H9 (cell line): Measurements from ENCODE around the gene DLEC1. TPM values are rescaled to one million over a fixed set of nuclear protein-coding genes. Genes with fewer than 3 reads are reported as not detected.

Source experiments
- DNase-seq: peaks from one replicate; pipeline ENCODE4 v3.0.0-alpha.2; 2017
- H2AFZ ChIP-seq: one replicate; pipeline ENCODE4 v1.6.1; 2013; ENCODE audit warnings: mild to moderate bottlenecking, low read length, control low read depth, moderate library complexity
- H2AK5ac ChIP-seq: 2 replicates; pipeline ENCODE4 v1.6.1; 2013; ENCODE audit warnings: low read length, control low read depth, mixed read lengths; ENCODE audit not compliant: insufficient read length
- H2BK120ac ChIP-seq: one replicate; pipeline ENCODE4 v1.6.1; 2013; ENCODE audit warnings: low read depth, mild to moderate bottlenecking, low read length, control low read depth, inconsistent platforms; ENCODE audit not compliant: poor library complexity, severe bottlenecking
- H2BK12ac ChIP-seq: 2 replicates; pipeline ENCODE4 v1.6.1; 2013; ENCODE audit warnings: low read length, control low read depth, mixed read lengths, low read depth; ENCODE audit not compliant: insufficient read length
- H2BK15ac ChIP-seq: 2 replicates; pipeline ENCODE4 v1.6.1; 2013; ENCODE audit warnings: low read depth, low read length, control low read depth
- H2BK20ac ChIP-seq: one replicate; pipeline ENCODE4 v1.6.1; 2013; ENCODE audit warnings: low read depth, mild to moderate bottlenecking, low read length, control low read depth, inconsistent platforms; ENCODE audit not compliant: poor library complexity, severe bottlenecking
- H2BK5ac ChIP-seq: 2 replicates; pipeline ENCODE4 v1.6.1; 2013; ENCODE audit warnings: low read length, control low read depth, mixed read lengths; ENCODE audit not compliant: insufficient read length
- H3K14ac ChIP-seq: 2 replicates; pipeline ENCODE4 v1.6.1; 2013; ENCODE audit warnings: low read length, control low read depth; ENCODE audit not compliant: insufficient read depth
- H3K18ac ChIP-seq: 2 replicates; pipeline ENCODE4 v1.6.1; 2013; ENCODE audit warnings: low read depth, mild to moderate bottlenecking, mixed read lengths, low read length, control low read depth; ENCODE audit not compliant: insufficient read length
- H3K23ac ChIP-seq: 2 replicates; pipeline ENCODE4 v1.6.1; 2013; ENCODE audit warnings: low read length, control low read depth, mixed read lengths, low read depth; ENCODE audit not compliant: insufficient read length
- H3K23me2 ChIP-seq: 2 replicates; pipeline ENCODE4 v1.6.1; 2013; ENCODE audit warnings: low read depth, mild to moderate bottlenecking, mixed read lengths, low read length, control low read depth; ENCODE audit not compliant: insufficient read length, poor library complexity, severe bottlenecking
- H3K27ac ChIP-seq: 2 replicates; pipeline ENCODE4 v1.5.1; 2013; ENCODE audit warnings: low read length, control low read depth, mixed read lengths, low read depth; ENCODE audit not compliant: insufficient read length
- H3K27me3 ChIP-seq: 2 replicates; pipeline ENCODE4 v1.6.1; 2013; ENCODE audit warnings: low read length, control low read depth, inconsistent platforms; ENCODE audit not compliant: insufficient read depth
- H3K4ac ChIP-seq: 2 replicates; pipeline ENCODE4 v1.6.1; 2013; ENCODE audit warnings: low read depth, mild to moderate bottlenecking, control low read depth, inconsistent platforms, low read length, moderate library complexity
- H3K4me1 ChIP-seq: 2 replicates; pipeline ENCODE4 v1.6.1; 2013; ENCODE audit warnings: low read length, control low read depth, inconsistent platforms; ENCODE audit not compliant: insufficient read depth
- H3K4me2 ChIP-seq: 2 replicates; pipeline ENCODE4 v1.6.1; 2013; ENCODE audit warnings: low read length, control low read depth, mixed read lengths; ENCODE audit not compliant: insufficient read length, insufficient read depth
- H3K56ac ChIP-seq: 2 replicates; pipeline ENCODE4 v1.6.1; 2013; ENCODE audit warnings: low read depth, mild to moderate bottlenecking, mixed read lengths, low read length, control low read depth; ENCODE audit not compliant: insufficient read length
- H3K79me1 ChIP-seq: 2 replicates; pipeline ENCODE4 v1.6.1; 2013; ENCODE audit warnings: low read depth, mild to moderate bottlenecking, moderate library complexity, low read length, control low read depth, inconsistent platforms; ENCODE audit not compliant: insufficient read depth, poor library complexity, severe bottlenecking
- H3K79me2 ChIP-seq: 2 replicates; pipeline ENCODE4 v1.6.1; 2013; ENCODE audit warnings: low read length, control low read depth, inconsistent platforms; ENCODE audit not compliant: insufficient read depth
- H3K9ac ChIP-seq: 2 replicates; pipeline ENCODE4 v1.6.1; 2013; ENCODE audit warnings: low read length, control low read depth, mixed read lengths; ENCODE audit not compliant: insufficient read length; ENCODE audit errors: extremely low read depth
- H3K9me3 ChIP-seq: one replicate; pipeline ENCODE4 v1.6.1; 2013; ENCODE audit warnings: low read depth, low read length, inconsistent platforms; ENCODE audit not compliant: control insufficient read depth
- H3T11ph ChIP-seq: one replicate; pipeline ENCODE4 v1.6.1; 2013; ENCODE audit warnings: mild to moderate bottlenecking, low read length, control low read depth, inconsistent platforms
- H4K20me1 ChIP-seq: one replicate; pipeline ENCODE4 v1.6.1; 2013; ENCODE audit not compliant: control insufficient read depth, insufficient read length, insufficient read depth
- H4K5ac ChIP-seq: 2 replicates; pipeline ENCODE4 v1.6.1; 2013; ENCODE audit warnings: low read depth, mild to moderate bottlenecking, mixed read lengths, low read length, control low read depth; ENCODE audit not compliant: insufficient read length
- H4K8ac ChIP-seq: replicated peaks from 2 replicates; pipeline ENCODE4 v1.6.1; 2013; ENCODE audit warnings: low read length, control low read depth, mixed read lengths, low read depth; ENCODE audit not compliant: insufficient read length
- H4K91ac ChIP-seq: 2 replicates; pipeline ENCODE4 v1.6.1; 2013; ENCODE audit warnings: low read depth, mild to moderate bottlenecking, moderate library complexity, mixed read lengths, low read length, control low read depth; ENCODE audit not compliant: insufficient read length
- H3K27ac Mint-ChIP-seq, 3 experiments: 2 replicates in 2 of 3; 3 replicates in 1 of 3; pipeline ENCODE4 v1.8.0; 2020 to 2021; ENCODE audit warnings: mixed read lengths in 3 of 3, mild to moderate bottlenecking in 1 of 3, moderate library complexity in 1 of 3
- H3K27me3 Mint-ChIP-seq: 2 replicates; pipeline ENCODE4 v1.8.0; 2021; ENCODE audit warnings: low read depth, mild to moderate bottlenecking, moderate library complexity, mixed read lengths
- H3K36me3 Mint-ChIP-seq, 3 experiments: 2 replicates in 2 of 3; 3 replicates in 1 of 3; pipeline ENCODE4 v1.8.0; 2020 to 2021; ENCODE audit warnings: low read depth in 3 of 3, mixed read lengths in 3 of 3; ENCODE audit not compliant: insufficient read depth in 1 of 3
- H3K4me1 Mint-ChIP-seq, 2 experiments: 2 replicates each; pipeline ENCODE4 v1.8.0; 2020; ENCODE audit warnings: mixed read lengths in 2 of 2
- H3K4me3 Mint-ChIP-seq, 2 experiments: 2 replicates in 1 of 2; 3 replicates in 1 of 2; pipeline ENCODE4 v1.8.0; 2020 to 2021; ENCODE audit warnings: mild to moderate bottlenecking in 2 of 2, mixed read lengths in 2 of 2, moderate library complexity in 1 of 2
- H3K9me3 Mint-ChIP-seq, 2 experiments: 2 replicates in 1 of 2; 3 replicates in 1 of 2; pipeline ENCODE4 v1.8.0; 2020; ENCODE audit warnings: mild to moderate bottlenecking in 2 of 2, mixed read lengths in 2 of 2, moderate library complexity in 1 of 2
- whole genome bisulfite sequencing: extraction: QIAGEN DNeasy Blood & Tissue Kit; methylation state at CpG from one replicate; pipeline ENCODE4 v1.1.7; 2013; ENCODE audit warnings: missing lambda C conversion rate, low lambda C conversion rate, mixed read lengths; ENCODE audit not compliant: insufficient read length; ENCODE audit errors: extremely low coverage; 5-methylcytosine and 5-hydroxymethylcytosine counted together
- total RNA-seq: library from RNA; stranded (reverse); gene quantifications from 2 replicates; pipeline ENCODE4 v1.2.1, GENCODE V29; 2021
- TF ChIP-seq, protein P1 (sequence below): fragments of 200-600 bp; sonication (generic); conservative IDR thresholded peaks from 3 replicates; pipeline ENCODE4 v1.8.0; 2021; ENCODE audit warnings: antibody characterized with exemption, mild to moderate bottlenecking

Gene DLEC1
- total RNA-seq, 1 experiment from 2014 or later, result 2.1 TPM

- H2BK120ac ChIP-seq, result no peak overlapping the region
- no peaks in the 10 kb centered on the region for H3K23me2 ChIP-seq
- H2AK5ac ChIP-seq, result no peak overlapping the region
- H3K4me2 ChIP-seq, result no peak overlapping the region
- H4K91ac ChIP-seq, result no peak overlapping the region
- no peak overlapping the region for H4K8ac ChIP-seq
- no peaks in the 10 kb centered on the region for H3K4me1 ChIP-seq
- no peak overlapping the region for H2BK12ac ChIP-seq
- H3K9me3 Mint-ChIP-seq, result no peaks in the 10 kb centered on the region; a peak in 1 of 5 replicates
- no peak overlapping the region for H3T11ph ChIP-seq
- no peak overlapping the region for H3K14ac ChIP-seq
- no peak overlapping the region for H3K4me3 Mint-ChIP-seq
- H4K20me1 ChIP-seq, result no peaks in the 10 kb centered on the region
- H3K27ac ChIP-seq, result no peak overlapping the region
- no peak overlapping the region for H2BK5ac ChIP-seq
- H3K18ac ChIP-seq, result no peak overlapping the region
- no peaks in the 10 kb centered on the region for H3K79me1 ChIP-seq
- H3K27me3 ChIP-seq, result no peaks in the 10 kb centered on the region
- WGBS, result no CpG with 5 or more reads among the region's 5 CpGs
- DNase-seq, result no peak
- H3K9me3 ChIP-seq, result no peaks in the 10 kb centered on the region
- TF ChIP-seq, protein P1, sequence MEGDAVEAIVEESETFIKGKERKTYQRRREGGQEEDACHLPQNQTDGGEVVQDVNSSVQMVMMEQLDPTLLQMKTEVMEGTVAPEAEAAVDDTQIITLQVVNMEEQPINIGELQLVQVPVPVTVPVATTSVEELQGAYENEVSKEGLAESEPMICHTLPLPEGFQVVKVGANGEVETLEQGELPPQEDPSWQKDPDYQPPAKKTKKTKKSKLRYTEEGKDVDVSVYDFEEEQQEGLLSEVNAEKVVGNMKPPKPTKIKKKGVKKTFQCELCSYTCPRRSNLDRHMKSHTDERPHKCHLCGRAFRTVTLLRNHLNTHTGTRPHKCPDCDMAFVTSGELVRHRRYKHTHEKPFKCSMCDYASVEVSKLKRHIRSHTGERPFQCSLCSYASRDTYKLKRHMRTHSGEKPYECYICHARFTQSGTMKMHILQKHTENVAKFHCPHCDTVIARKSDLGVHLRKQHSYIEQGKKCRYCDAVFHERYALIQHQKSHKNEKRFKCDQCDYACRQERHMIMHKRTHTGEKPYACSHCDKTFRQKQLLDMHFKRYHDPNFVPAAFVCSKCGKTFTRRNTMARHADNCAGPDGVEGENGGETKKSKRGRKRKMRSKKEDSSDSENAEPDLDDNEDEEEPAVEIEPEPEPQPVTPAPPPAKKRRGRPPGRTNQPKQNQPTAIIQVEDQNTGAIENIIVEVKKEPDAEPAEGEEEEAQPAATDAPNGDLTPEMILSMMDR, result no peak
- H2AFZ ChIP-seq, result no peak overlapping the region
- H4K5ac ChIP-seq, result no peak overlapping the region
- no peaks in the 10 kb centered on the region for H3K27me3 Mint-ChIP-seq
- H3K56ac ChIP-seq, result no peak overlapping the region
- H2BK15ac ChIP-seq, result no peak overlapping the region
- H2BK20ac ChIP-seq, result no peak overlapping the region
- H3K27ac Mint-ChIP-seq, result no peak overlapping the region
- H3K4me1 Mint-ChIP-seq, result peaks cover 7 to 8% of the 10 kb centered on the region in 2 experiments
- no peak overlapping the region for H3K23ac ChIP-seq
- no peak overlapping the region for H3K9ac ChIP-seq
- peaks cover 0 to 16% (median 14%) of the 10 kb centered on the region in 3 experiments; a peak in 6 of 7 replicates for H3K36me3 Mint-ChIP-seq
- no peaks in the 10 kb centered on the region for H3K79me2 ChIP-seq
- no peak overlapping the region for H3K4ac ChIP-seq
Observed at GRCh38 chr3:38006031-38006430, 33.0 kb upstream of the DLEC1 start.
